Effector memory CD4-positive, alpha-beta T cell (primary cell): ENCODE measurements around the gene HAAO.
A peak's percentile ranks its signal among the peaks of the same experiment; 100 is the strongest.
"Not testable (repeated sequence)": the region's sequence is repeated elsewhere in the genome, so short reads cannot be mapped to it uniquely, and the experiment has no call there.

Experiments used
- DNase-seq, 3 donors: peaks; one replicate each; pipeline ENCODE4 v3.0.0-alpha.2; 2020
- H3K27ac ChIP-seq: 2 replicates; pipeline ENCODE4 v1.7.0; 2013; ENCODE audit warnings: mild to moderate bottlenecking, low read length, moderate library complexity; ENCODE audit not compliant: insufficient read depth, poor library complexity, severe bottlenecking
- H3K27me3 ChIP-seq: replicated peaks from 2 replicates; pipeline ENCODE4 v1.7.0; 2013; ENCODE audit warnings: mild to moderate bottlenecking, low read length; ENCODE audit not compliant: insufficient read depth, control insufficient read depth, poor library complexity, severe bottlenecking
- H3K36me3 ChIP-seq: 2 replicates; pipeline ENCODE4 v1.7.0; 2013; ENCODE audit warnings: mild to moderate bottlenecking, low read length, moderate library complexity; ENCODE audit not compliant: control insufficient read depth, insufficient read depth
- H3K4me1 ChIP-seq: 2 replicates; pipeline ENCODE4 v1.7.0; 2013; ENCODE audit warnings: low read length, mild to moderate bottlenecking; ENCODE audit not compliant: control insufficient read depth, insufficient read depth, poor library complexity, severe bottlenecking
- H3K4me3 ChIP-seq: 2 replicates; pipeline ENCODE4 v1.7.0; 2013; ENCODE audit warnings: low read length, low read depth, mild to moderate bottlenecking; ENCODE audit not compliant: insufficient read depth, poor library complexity, severe bottlenecking
- H3K9me3 ChIP-seq: 2 replicates; pipeline ENCODE4 v1.7.0; 2013; ENCODE audit warnings: mild to moderate bottlenecking, low read length, moderate library complexity; ENCODE audit not compliant: control insufficient read depth
- total RNA-seq, 3 donors: gene quantifications; one replicate each; lab custom pipeline; 2026; lab: John Stamatoyannopoulos, UW

The HAAO gene
- total RNA-seq, result 0 reads per million in 3 donors

DNA sequence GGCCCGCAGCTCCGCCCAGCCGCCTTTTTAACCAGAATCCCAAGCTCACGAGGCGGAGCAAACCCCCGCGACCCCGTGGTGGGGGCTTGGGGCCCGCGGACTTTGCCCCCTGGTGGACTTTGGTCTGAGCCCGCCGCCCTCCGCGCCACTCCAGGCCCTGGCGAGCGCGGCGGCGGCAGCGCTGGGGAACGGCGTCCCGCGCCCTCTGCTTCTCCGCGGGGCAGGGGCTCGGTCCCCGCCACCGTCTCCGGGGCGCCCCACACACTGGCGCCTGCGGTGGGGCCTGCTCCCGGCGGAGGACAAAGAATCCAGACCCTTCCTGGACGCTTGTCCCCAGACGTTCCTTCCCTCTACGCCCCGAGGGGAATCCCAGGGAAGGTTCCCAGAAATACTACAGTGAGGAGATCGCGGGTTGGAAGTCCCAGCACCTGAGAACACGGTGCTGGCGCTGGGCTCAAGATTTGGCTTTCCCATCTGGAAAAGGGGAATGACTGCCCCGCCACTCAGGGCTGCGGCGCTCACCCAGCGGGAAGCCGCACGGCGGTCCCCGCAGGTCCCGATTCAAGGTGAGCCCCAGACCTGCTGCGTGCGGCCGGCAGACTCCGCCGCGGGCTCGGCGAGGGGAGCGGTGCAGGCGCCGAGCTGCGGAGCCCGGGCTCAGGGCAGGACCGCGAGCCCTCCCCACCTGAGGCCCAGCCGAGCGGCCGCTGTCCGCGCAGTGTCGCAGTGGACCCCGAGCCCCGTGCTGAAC, at the start of gene HAAO:
Gene HAAO (minus strand): TSS at position 1 of the 751 bp plus-strand sequence. CDS start 47 bp downstream, outside the sequence.
- Histone ChIP-seq H3K27me3 (peaks cover 15% of the 10 kb centered on the region), H3K4me3 (peak within 1 kb of the TSS; percentile 47), H3K9me3 (no peaks in the 10 kb centered on the region), H3K36me3 (no peaks in the 10 kb centered on the region), H3K4me1 (peaks cover 13% of the 10 kb centered on the region), H3K27ac (no peak within 1 kb of the TSS)
- no peak for DNase-seq

DNA sequence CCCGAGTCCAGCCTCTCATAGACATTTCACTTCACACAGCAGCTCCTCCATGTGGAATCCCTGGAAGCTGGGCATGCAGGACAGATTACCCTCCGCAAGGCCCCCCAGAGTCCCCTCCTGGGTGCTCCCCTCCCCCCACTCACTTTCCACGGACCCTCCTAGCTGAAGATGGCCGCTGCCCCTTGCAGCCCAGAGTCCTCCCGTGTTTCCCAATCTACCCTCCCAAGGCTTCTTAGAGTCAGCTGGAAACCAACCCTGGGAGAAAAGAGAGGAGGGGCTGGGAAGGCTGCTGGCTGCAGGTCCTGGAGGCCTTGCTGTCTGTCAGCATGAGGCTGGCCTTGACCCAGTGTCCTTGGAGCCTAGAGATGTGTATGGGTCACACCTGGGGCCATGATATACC, 49.0 kb upstream of the HAAO start:
- no peak overlapping the region for H3K27ac ChIP-seq
- H3K4me3 ChIP-seq, result no peak overlapping the region
- no peaks in the 10 kb centered on the region for H3K9me3 ChIP-seq
- H3K36me3 ChIP-seq, result no peaks in the 10 kb centered on the region
- no peaks in the 10 kb centered on the region for H3K4me1 ChIP-seq
- H3K27me3 ChIP-seq, result no peaks in the 10 kb centered on the region
- DNase-seq, result no peak

DNA sequence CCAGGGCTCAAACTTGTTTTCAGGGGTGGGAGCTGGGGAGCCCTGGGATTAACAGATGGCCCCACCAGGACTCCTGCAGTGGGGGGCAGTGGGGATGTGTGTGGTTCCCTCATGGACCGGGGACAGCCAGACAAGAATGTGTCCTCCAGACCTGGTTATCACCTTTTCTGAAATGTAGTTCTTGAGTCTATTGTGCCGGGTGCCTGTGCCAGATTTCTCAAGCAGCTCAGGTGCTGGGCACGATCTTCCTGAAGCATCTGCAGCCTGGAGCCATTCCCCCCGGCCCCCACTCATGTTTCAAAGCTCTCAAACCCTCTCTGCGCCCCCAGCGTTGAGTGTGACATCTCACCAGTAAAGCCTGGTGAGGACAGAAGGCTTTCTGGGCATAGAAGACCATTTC, 48.4 kb upstream of the HAAO start:
- no peak overlapping the region for H3K27ac ChIP-seq
- H3K9me3 ChIP-seq, result no peaks in the 10 kb centered on the region
- no peaks in the 10 kb centered on the region for H3K36me3 ChIP-seq
- no peak overlapping the region for H3K4me3 ChIP-seq
- DNase-seq, result no peak
- no peaks in the 10 kb centered on the region for H3K27me3 ChIP-seq
- H3K4me1 ChIP-seq, result no peaks in the 10 kb centered on the region

GRCh38 chr2:42839809-42840501, 47.6 kb upstream of the HAAO start:
- Histone ChIP-seq H3K36me3 (no peaks in the 10 kb centered on the region), H3K27ac (no peak overlapping the region), H3K27me3 (no peaks in the 10 kb centered on the region), H3K9me3 (no peaks in the 10 kb centered on the region), H3K4me3 (no peak overlapping the region), H3K4me1 (no peaks in the 10 kb centered on the region)
- no peak for DNase-seq

DNA sequence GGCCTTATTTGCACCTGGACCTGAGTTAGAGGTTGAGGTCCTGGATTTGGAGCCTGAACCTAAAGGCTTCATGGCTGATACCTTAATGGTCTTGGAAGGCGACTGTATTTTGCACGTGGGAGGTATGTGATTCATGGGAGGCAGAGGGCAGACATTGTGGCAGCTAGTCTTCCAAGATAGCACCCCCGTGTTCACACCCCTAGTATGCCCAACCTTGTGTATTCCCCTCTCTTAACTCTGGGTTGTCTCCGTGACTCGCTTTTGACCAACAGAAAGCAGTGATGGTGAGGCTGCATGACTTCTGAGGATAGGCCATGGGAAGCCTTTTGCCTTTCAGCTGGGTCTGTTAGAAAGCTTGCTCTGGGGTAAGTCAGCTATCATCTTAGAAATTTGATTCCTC, 45.8 kb upstream of the HAAO start:
- DNase-seq, result no peak
- Histone ChIP-seq H3K4me3 (no peak overlapping the region), H3K9me3 (no peaks in the 10 kb centered on the region), H3K4me1 (no peaks in the 10 kb centered on the region), H3K36me3 (no peaks in the 10 kb centered on the region), H3K27ac (no peak overlapping the region), H3K27me3 (no peaks in the 10 kb centered on the region)

DNA sequence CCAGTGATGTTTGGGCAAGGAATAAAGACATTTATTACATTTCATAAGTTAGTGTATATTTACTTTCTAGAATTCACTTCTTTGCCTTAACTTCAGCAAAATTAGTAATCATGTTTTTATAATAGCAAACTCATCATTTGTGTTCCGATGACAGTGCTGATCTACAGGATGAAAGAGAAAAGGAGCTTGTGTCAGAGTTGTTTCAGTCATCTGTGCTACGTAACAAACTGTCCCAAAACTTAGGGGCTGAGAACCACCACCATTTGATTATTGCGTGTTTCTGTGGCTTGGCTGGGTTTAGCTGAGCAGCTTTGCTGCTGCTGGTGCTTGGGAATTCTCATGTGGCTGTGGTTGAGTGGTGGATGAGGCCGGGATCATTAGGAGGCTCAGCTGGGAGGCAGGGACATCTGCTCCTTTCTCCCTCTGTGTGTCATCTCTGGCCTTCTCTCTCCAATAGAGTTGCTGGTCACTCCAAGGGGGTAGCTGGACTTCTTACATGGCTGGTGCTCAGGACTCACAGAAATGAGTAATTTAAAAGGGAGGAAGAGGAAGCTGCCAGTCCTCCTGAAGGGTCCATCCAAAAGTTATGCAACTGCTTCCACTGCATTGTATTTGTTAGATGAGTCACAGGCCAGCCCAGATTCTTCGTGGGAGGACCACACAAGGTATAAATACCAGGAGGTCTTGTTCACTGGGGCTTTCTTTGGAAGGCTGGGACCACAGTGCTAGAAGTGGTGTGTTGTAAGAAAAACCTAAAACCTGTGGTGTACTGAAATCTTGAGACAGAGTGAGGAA, 43.4 kb upstream of the HAAO start:
- H3K27me3 ChIP-seq, result no peaks in the 10 kb centered on the region
- H3K4me3 ChIP-seq, result no peak overlapping the region
- no peaks in the 10 kb centered on the region for H3K36me3 ChIP-seq
- no peaks in the 10 kb centered on the region for H3K9me3 ChIP-seq
- H3K4me1 ChIP-seq, result no peaks in the 10 kb centered on the region
- H3K27ac ChIP-seq, result no peak overlapping the region
- DNase-seq, result no peak

- no peaks in the 10 kb centered on the region for H3K9me3 ChIP-seq
- no peaks in the 10 kb centered on the region for H3K4me1 ChIP-seq
- H3K27ac ChIP-seq, result no peak overlapping the region
- no peaks in the 10 kb centered on the region for H3K36me3 ChIP-seq
- DNase-seq, result no peak
- no peak overlapping the region for H3K4me3 ChIP-seq
- no peaks in the 10 kb centered on the region for H3K27me3 ChIP-seq
These were observed 41.8 kb upstream of the HAAO start for GRCh38 chr2:42834161-42834560.

- Histone ChIP-seq H3K27me3 (no peaks in the 10 kb centered on the region), H3K4me3 (no peak overlapping the region), H3K4me1 (peaks cover 8% of the 10 kb centered on the region), H3K36me3 (no peaks in the 10 kb centered on the region), H3K9me3 (no peaks in the 10 kb centered on the region), H3K27ac (no peak overlapping the region)
- DNase-seq, result no peak
These were observed 39.9 kb upstream of the HAAO start for GRCh38 chr2:42832289-42832634.

GRCh38 chr2:42831575-42832288, 39.3 kb upstream of the HAAO start:
- H3K4me3 ChIP-seq, DNase-seq: not testable (repeated sequence)

More at GRCh38 chr2:42831575-42832288, 39.3 kb upstream of the HAAO start:
- not testable (repeated sequence) for H3K27ac ChIP-seq, H3K4me1 ChIP-seq, H3K27me3 ChIP-seq, H3K9me3 ChIP-seq, H3K36me3 ChIP-seq
